Placental pericyte (primary cell): ENCODE data around the gene CABYR. TPM values are rescaled to one million over a fixed set of nuclear protein-coding genes. Genes with fewer than 3 reads are reported as not detected.

ENCODE experiments used
- small RNA-seq: library from RNA; depleted of rRNA; stranded (forward); fragments of <200 nt; gene quantifications from one replicate; pipeline ENCODE3, GENCODE V24; 2012; ENCODE audit warnings: low replicate concordance
- total RNA-seq: library from RNA; depleted of rRNA; stranded (reverse); fragments of >200 nt; gene quantifications from 2 replicates; pipeline ENCODE4 v1.2.3, GENCODE V29; 2012

CABYR gene
- 2.9 and 4.4 TPM in 2 replicates for total RNA-seq

DNA sequence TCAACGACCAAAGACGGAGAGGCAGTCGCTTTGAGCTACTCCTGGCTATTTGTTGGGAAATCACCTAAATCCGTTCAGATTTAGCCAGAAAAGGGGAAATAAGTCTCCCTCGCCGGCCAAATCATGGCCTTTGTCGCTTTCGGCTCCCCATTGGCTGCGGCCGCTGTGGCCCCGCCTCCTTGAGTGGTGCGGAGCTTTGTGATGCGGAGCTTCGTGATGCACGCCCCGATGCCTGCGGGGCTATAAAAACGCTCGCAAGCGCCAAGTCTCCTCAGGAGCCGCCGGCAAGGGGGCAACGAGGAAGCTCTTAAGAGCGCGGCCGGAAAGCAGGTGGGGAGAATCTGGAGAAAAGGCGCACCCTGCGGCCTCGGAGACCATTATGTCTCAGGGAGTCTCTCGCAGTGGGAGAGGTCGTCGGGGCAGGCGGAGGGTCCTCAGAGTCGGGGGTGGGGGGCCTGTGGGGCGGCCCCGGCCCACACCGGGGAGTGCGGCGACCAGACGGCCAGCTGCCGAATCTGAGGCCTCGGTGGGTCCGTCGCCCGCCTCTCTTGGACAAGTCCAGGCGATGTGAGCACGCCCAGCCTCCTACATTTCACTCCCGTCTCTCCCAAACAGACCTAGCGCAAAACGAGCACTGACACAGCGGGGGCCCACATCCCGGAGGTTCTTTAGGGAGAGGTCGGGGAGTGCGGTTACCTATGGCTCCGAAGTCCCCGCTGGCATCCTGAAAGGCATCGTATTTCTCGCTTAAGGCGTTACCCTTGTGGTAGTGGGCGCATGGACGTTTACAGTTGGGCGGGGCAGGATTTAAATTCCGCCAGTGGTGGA is at the start of gene CABYR:
CABYR (plus strand) TSS at position 274 of the 828 bp plus-strand sequence. CDS start 4,053 bp downstream, outside the sequence.

Small RNAs within 50 kb of the gene (small RNA-seq; reads per million reads assigned to genes)
- not detected for gene RF00017
- not detected for gene RNA5SP452
- not detected for gene RNU5A-6P

Other genes with a start within 250 kb of the CABYR start
- 14.2 and 21.2 TPM in 2 replicates for gene TTC39C, start 124.3 kb upstream of the CABYR start, total RNA-seq